GM12878 (cell line): ENCODE data around the gene ABCB8. TPM values are rescaled to one million over a fixed set of nuclear protein-coding genes. Genes with fewer than 3 reads are reported as not detected.
"Not testable (repeated sequence)": the region's sequence is repeated elsewhere in the genome, so short reads cannot be mapped to it uniquely, and the experiment has no call there.

ENCODE experiments used
- ATAC-seq: fragments of 200-7000 bp; cut with Tn5 transposase; 3 replicates; pipeline ENCODE4 v1.9.1; 2020; ENCODE audit warnings: mild to moderate bottlenecking, moderate library complexity
- BruUV-seq: library from RNA; stranded (reverse); fragments of 400-500 nt; replicated peaks from 2 replicates; lab custom pipeline; 2021; lab: Mats Ljungman, UMichigan
- CTCF ChIA-PET: fragments of 300-600 bp; sonication (Branson Sonifier 250); formaldehyde crosslinking; extraction: SDS; loops from one replicate; lab custom pipeline; 2021; ENCODE audit warnings: inconsistent platforms; lab: Yijun Ruan, JAX
- POLR2A ChIA-PET: fragments of 350-600 bp; formaldehyde crosslinking; extraction: SDS; loops from one replicate; lab custom pipeline; 2021; ENCODE audit warnings: inconsistent platforms; lab: Charles Lee
- RAD21 ChIA-PET: fragments of 300-600 bp; sonication (Branson Sonifier 250); formaldehyde crosslinking; loops from one replicate; lab custom pipeline; 2023; ENCODE audit warnings: antibody characterized with exemption; ENCODE audit not compliant: unreplicated experiment; lab: Charles Lee
- SMC1A ChIA-PET: fragments of 300-600 bp; sonication (Branson Sonifier 250); formaldehyde crosslinking; loops from one replicate; lab custom pipeline; 2023; ENCODE audit not compliant: unreplicated experiment, uncharacterized antibody; lab: Charles Lee
- DNase-seq: peaks from one replicate; pipeline ENCODE4 v3.0.0-alpha.2; 2011; ENCODE audit warnings: low read depth, low spot score
- FAIRE-seq: peaks from 3 replicates; lab custom pipeline; 2011; peaks lifted over from hg19 to GRCh38; lab: Jason Lieb, UNC
- H2AFZ ChIP-seq: 2 replicates; pipeline ENCODE4 v1.6.0; 2011; ENCODE audit warnings: low read depth, low read length, control low read depth; ENCODE audit not compliant: control insufficient read depth
- H3K27ac ChIP-seq: 2 replicates; pipeline ENCODE4 v1.5.1; 2011; ENCODE audit warnings: control low read depth; ENCODE audit not compliant: control insufficient read depth, insufficient read depth
- H3K27me3 ChIP-seq, 2 experiments: replicated peaks in 1 of 2; 2 replicates each; pipeline versions ENCODE4 v1.6.0 to v1.6.1; 2011; ENCODE audit warnings: low read length in 1 of 2; ENCODE audit not compliant: control insufficient read depth in 2 of 2, insufficient read depth in 2 of 2
- H3K36me3 ChIP-seq, 2 experiments: 2 replicates each; pipeline ENCODE4 v1.5.1; 2011; ENCODE audit warnings: low read length in 1 of 2; ENCODE audit not compliant: control insufficient read depth in 2 of 2, insufficient read depth in 2 of 2
- H3K4me1 ChIP-seq: 2 replicates; pipeline ENCODE4 v1.6.1; 2011; ENCODE audit warnings: mild to moderate bottlenecking, low read length, moderate library complexity, mixed read lengths; ENCODE audit not compliant: control insufficient read depth, insufficient read depth
- H3K4me2 ChIP-seq: 2 replicates; pipeline ENCODE4 v1.6.0; 2011; ENCODE audit warnings: control low read depth; ENCODE audit not compliant: control insufficient read depth, insufficient read depth
- H3K4me3 ChIP-seq: fragments of 200-600 bp; sonication (generic); 2 replicates; pipeline ENCODE4 v1.5.1; 2016
- H3K79me2 ChIP-seq: 2 replicates; pipeline ENCODE4 v1.6.0; 2011; ENCODE audit warnings: low read length; ENCODE audit not compliant: control insufficient read depth, insufficient read depth
- H3K9ac ChIP-seq: 2 replicates; pipeline ENCODE4 v1.8.0; 2011; ENCODE audit warnings: low read length, control low read depth, mixed read lengths; ENCODE audit not compliant: control insufficient read depth, insufficient read depth
- H3K9me3 ChIP-seq: replicated peaks from 3 replicates; pipeline ENCODE4 v1.5.1; 2011; ENCODE audit warnings: mild to moderate bottlenecking, low read length; ENCODE audit not compliant: control insufficient read depth, insufficient read depth
- H4K20me1 ChIP-seq: 2 replicates; pipeline ENCODE4 v1.6.0; 2011; ENCODE audit not compliant: control insufficient read depth, insufficient read depth
- PKNOX1 ChIP-seq: fragments of 450-650 bp; IDR thresholded peaks from 2 replicates; pipeline ENCODE4 v1.6.1; 2016; ENCODE audit warnings: mild to moderate bottlenecking
- RUNX3 ChIP-seq: IDR thresholded peaks from 2 replicates; pipeline ENCODE4 v1.6.1; 2012; ENCODE audit warnings: low read length, inconsistent platforms
- ZBTB33 ChIP-seq: fragments of 450-650 bp; IDR thresholded peaks from 2 replicates; pipeline ENCODE4 v1.6.1; 2017; ENCODE audit warnings: mild to moderate bottlenecking
- ZNF207 ChIP-seq: fragments of 450-650 bp; IDR thresholded peaks from 2 replicates; pipeline ENCODE4 v1.6.1; 2014; ENCODE audit warnings: antibody characterized with exemption, mild to moderate bottlenecking, borderline replicate concordance
- ZNF592 ChIP-seq: fragments of 450-650 bp; IDR thresholded peaks from 2 replicates; pipeline ENCODE4 v1.6.1; 2017; ENCODE audit warnings: mild to moderate bottlenecking, moderate library complexity
- WGBS: methylation state at CpG from one replicate; pipeline ENCODE4 v1.1.6; 2016; ENCODE audit warnings: low lambda C conversion rate; ENCODE audit not compliant: insufficient replicate concordance, insufficient coverage; ENCODE audit errors: missing lambda C conversion rate; 5-methylcytosine and 5-hydroxymethylcytosine counted together
- in situ Hi-C: fragments of 300-500 bp; cut with MboI; formaldehyde crosslinking; loops from 9 replicates; pipeline ENCODE4 v1.14.3; 2018; ENCODE audit warnings: mixed read lengths
- intact Hi-C: fragments of 100-400 bp; cut with micrococcal nuclease; formaldehyde crosslinking; loops from one replicate; pipeline ENCODE4 v1.14.2; 2022; ENCODE audit not compliant: unreplicated experiment
- polyA plus RNA-seq, 11 experiments: library from polyadenylated mRNA; depleted of rRNA in 4 of 11; unstranded in 6 of 11; stranded (reverse) in 5 of 11; fragments of >200 nt; fragmentation: Nextera tagmentation in 4 of 11; fragmentation: Illumina TruSeq in 1 of 11; extraction: Ambion mirVana in 4 of 11; extraction: Trizol in 1 of 11; gene quantifications; 1 replicate in 1 of 11; 2 replicates in 10 of 11; pipeline versions ENCODE4 v1.2.1 to v1.2.3, GENCODE V29; 2011 to 2016; ENCODE audit warnings: inconsistent platforms in 2 of 11, missing spikeins in 2 of 11, low read depth in 1 of 11
- total RNA-seq, 4 experiments: library from RNA; depleted of rRNA in 3 of 4; stranded (reverse); fragments of >200 nt in 3 of 4; fragmentation: Illumina TruSeq in 1 of 4; extraction: Trizol in 1 of 4; gene quantifications; 2 replicates each; pipeline versions ENCODE4 v1.2.1 to v1.2.3, GENCODE V29; 2013 to 2021
- TF ChIP-seq, protein P1 (sequence below), 3 experiments: IDR thresholded peaks in 2 of 3; conservative IDR thresholded peaks in 1 of 3; 2 replicates each; pipeline ENCODE4 v1.5.1; 2011; ENCODE audit warnings: low read depth in 3 of 3, low read length in 3 of 3, mild to moderate bottlenecking in 3 of 3, control low read depth in 2 of 3, moderate library complexity in 2 of 3, inconsistent platforms in 1 of 3, mixed read lengths in 1 of 3; ENCODE audit not compliant: control insufficient read depth in 2 of 3, insufficient read depth in 1 of 3; ENCODE audit errors: extremely low read depth in 1 of 3

Gene ABCB8
- total and polyA plus RNA-seq, 10 of the 15 experiments (the other 5 are each of a cell fraction or from before 2014, with no cell fraction given), result 0.77 to 34.8 (median 18.9) TPM

- no peak for TF ChIP-seq ZNF207
- TF ChIP-seq, protein P1, sequence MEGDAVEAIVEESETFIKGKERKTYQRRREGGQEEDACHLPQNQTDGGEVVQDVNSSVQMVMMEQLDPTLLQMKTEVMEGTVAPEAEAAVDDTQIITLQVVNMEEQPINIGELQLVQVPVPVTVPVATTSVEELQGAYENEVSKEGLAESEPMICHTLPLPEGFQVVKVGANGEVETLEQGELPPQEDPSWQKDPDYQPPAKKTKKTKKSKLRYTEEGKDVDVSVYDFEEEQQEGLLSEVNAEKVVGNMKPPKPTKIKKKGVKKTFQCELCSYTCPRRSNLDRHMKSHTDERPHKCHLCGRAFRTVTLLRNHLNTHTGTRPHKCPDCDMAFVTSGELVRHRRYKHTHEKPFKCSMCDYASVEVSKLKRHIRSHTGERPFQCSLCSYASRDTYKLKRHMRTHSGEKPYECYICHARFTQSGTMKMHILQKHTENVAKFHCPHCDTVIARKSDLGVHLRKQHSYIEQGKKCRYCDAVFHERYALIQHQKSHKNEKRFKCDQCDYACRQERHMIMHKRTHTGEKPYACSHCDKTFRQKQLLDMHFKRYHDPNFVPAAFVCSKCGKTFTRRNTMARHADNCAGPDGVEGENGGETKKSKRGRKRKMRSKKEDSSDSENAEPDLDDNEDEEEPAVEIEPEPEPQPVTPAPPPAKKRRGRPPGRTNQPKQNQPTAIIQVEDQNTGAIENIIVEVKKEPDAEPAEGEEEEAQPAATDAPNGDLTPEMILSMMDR (IDR thresholded peaks at IDR 0.05 in 2 of 3, conservative IDR thresholded peaks at IDR 0.05 in 1 of 3; ENCODE audit: control insufficient read depth in 2 of 3, extremely low read depth in 1 of 3, insufficient read depth in 1 of 3, low read depth in 3 of 3, low read length in 3 of 3), result no peak
- no peak for TF ChIP-seq ZBTB33
- no peak for TF ChIP-seq ZNF592
- TF ChIP-seq PKNOX1, result no peak
- no peak for TF ChIP-seq RUNX3
- TF ChIP-seq, all 136 proteins: peak for 0
Measured at GRCh38 chr7:151025924-151026671, 2.2 kb upstream of the ABCB8 start (continued).

GRCh38 chr7:151026771-151027727 lies 1.2 kb upstream of the ABCB8 start:
- in situ Hi-C loops, H3K27ac ChIP-seq, intact Hi-C loops, DNase-seq, ATAC-seq, H4K20me1 ChIP-seq, H3K27me3 ChIP-seq, H3K79me2 ChIP-seq, BruUV-seq, H3K9ac ChIP-seq, H3K36me3 ChIP-seq, H3K4me1 ChIP-seq, H3K9me3 ChIP-seq, FAIRE-seq: not testable (repeated sequence)
- peak overlapping the region; percentile 52 for H2AFZ ChIP-seq
- RAD21 ChIA-PET, result interaction anchor here (1.0 to 1.5 kb wide), 2 partner anchors 58 to 61 kb away, joined by 6 to 10 read pairs; no protein-coding TSS in a partner anchor
- POLR2A ChIA-PET, result interaction anchor here (0.6 to 2.4 kb wide), 3 partner anchors 31 to 57 kb away, joined by 3 to 14 read pairs (median 3); partner anchors contain the start of genes FASTK and TMUB1
- SMC1A ChIA-PET, result interaction anchor here (1.2 to 1.6 kb wide), 3 partner anchors 16 to 83 kb away, joined by 3 to 15 read pairs (median 5); no protein-coding TSS in a partner anchor
- WGBS, result 36% methylated on average over 19 of the region's 19 CpGs
- H3K4me3 ChIP-seq, result 0 out of 2 replicates have a peak overlapping the region, but pooled peaks have one; percentile 81
- CTCF ChIA-PET, result interaction anchor here (1.5 to 6.0 kb wide), 5 partner anchors 8 to 129 kb away, joined by 3 to 35 read pairs (median 14); no protein-coding TSS in a partner anchor
- H3K4me2 ChIP-seq, result peak overlapping the region; percentile 32; the same call in 1 of the 2 replicates
